ENCODE measurements around the gene SPRN. TPM values are rescaled to one million over a fixed set of nuclear protein-coding genes. Genes with fewer than 3 reads are reported as not detected.
A peak's percentile ranks its signal among the peaks of the same experiment; 100 is the strongest.

The SPRN gene
- total and polyA plus RNA-seq, 2 of the 4 experiments (the other 2 are of a cell fraction): 0.36 to 2.3 TPM

DNA sequence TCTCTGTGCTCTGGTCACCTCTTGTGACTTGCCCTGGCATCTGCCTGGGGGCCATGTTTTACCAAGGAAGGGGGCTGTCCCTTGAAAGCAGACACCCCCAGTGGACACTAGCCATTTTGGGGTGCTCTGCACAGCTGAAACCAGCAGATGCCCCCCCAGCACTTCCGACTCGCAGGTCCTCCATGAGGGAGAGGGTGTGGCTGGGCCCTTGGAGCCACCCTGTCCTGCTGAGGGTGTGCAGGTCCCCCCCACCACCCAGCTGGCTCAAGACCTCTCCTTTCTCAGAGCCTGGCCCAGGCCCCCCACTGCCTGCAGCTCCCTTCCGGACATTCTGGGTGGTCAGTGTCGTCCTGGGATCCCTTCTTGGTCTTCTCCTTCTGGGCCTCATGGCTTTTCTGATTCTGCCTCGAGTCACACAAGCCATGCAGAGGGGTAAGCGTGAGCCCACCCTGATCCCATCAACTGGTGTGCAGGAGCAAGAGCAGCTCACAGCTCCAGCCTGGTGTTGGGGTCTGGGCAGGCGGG is 41.6 kb upstream of the SPRN start:
- in situ Hi-C loops (cut with MboI; ENCODE audit: low sequenced_read_pairs): no loop called here
- Histone ChIP-seq H3K27ac (ENCODE audit: insufficient read depth, low read length) (no peak overlapping the region), H2BK5ac (ENCODE audit: low read depth, low read length, poor library complexity, severe bottlenecking) (no peak overlapping the region), H3K23ac (ENCODE audit: low read depth, low read length) (no peak overlapping the region), H3K36me3 (ENCODE audit: control insufficient read depth, insufficient read depth, low read length) (no peaks in the 10 kb centered on the region), H2BK120ac (ENCODE audit: low read depth, low read length) (no peak overlapping the region), H2BK20ac (ENCODE audit: low read depth, low read length) (no peak overlapping the region), H4K20me1 (ENCODE audit: insufficient read depth, low read length) (no peaks in the 10 kb centered on the region), H2BK15ac (ENCODE audit: low read depth, low read length) (no peak overlapping the region), H4K91ac (ENCODE audit: insufficient read depth, low read depth, low read length) (no peak overlapping the region), H3K79me1 (ENCODE audit: low read depth in 1 of 2, low read length in 2 of 2) (no peaks in the 10 kb centered on the region), H3K27me3 (ENCODE audit: control insufficient read depth, insufficient read depth, low read length) (no peaks in the 10 kb centered on the region), H3K9me3 (ENCODE audit: control insufficient read depth, insufficient read depth, low read length) (no peaks in the 10 kb centered on the region), H3K56ac (ENCODE audit: extremely low read depth, insufficient read depth, low read length) (no peak overlapping the region), H2AK5ac (ENCODE audit: low read depth, low read length) (no peak overlapping the region), H3K14ac (replicated peaks; ENCODE audit: low read depth, low read length) (no peak overlapping the region), H3K4me1 (ENCODE audit: control insufficient read depth, insufficient read depth, low read length) (no peaks in the 10 kb centered on the region), H4K5ac (ENCODE audit: low read depth, low read length) (no peak overlapping the region), H4K8ac (ENCODE audit: low read depth in 2 of 2, low read length in 2 of 2) (no peak overlapping the region), H3K4ac (ENCODE audit: low read depth, low read length) (no peak overlapping the region), H2AK9ac (replicated peaks; ENCODE audit: low read depth, low read length, poor library complexity) (peak overlapping the region; percentile 15), H2AFZ (replicated peaks; ENCODE audit: low read length, poor library complexity) (no peak overlapping the region), H3K4me2 (ENCODE audit: low read depth, low read length) (no peak overlapping the region), H3K4me3 (ENCODE audit: insufficient read depth, low read depth, low read length) (no peak overlapping the region), H3K18ac (ENCODE audit: low read depth, low read length) (no peak overlapping the region), H3K9me1 (ENCODE audit: insufficient read depth, low read length) (no peaks in the 10 kb centered on the region), H3K9ac (ENCODE audit: low read depth, low read length) (no peak overlapping the region)
- intact Hi-C loops (cut with micrococcal nuclease): no loop called here
- ChIA-PET POLR2A (ENCODE audit: unreplicated experiment) (no interaction called here), CTCF (no interaction called here)
- dilution Hi-C loops (cut with HindIII; ENCODE audit: low sequenced_read_pairs, unreplicated experiment): no loop called here
- no peak for DNase-seq
- no peak for TF ChIP-seq MAZ (IDR thresholded peaks at IDR 0.05; ENCODE audit: borderline replicate concordance, low read depth, low read length)
- no peak for TF ChIP-seq MXI1 (IDR thresholded peaks at IDR 0.05; ENCODE audit: borderline replicate concordance, low read depth, low read length)
- TF ChIP-seq SMC3 (IDR thresholded peaks at IDR 0.05; ENCODE audit: low read depth, low read length): no peak
- TF ChIP-seq CEBPB (IDR thresholded peaks at IDR 0.05; ENCODE audit: low read depth, low read length): no peak
- TF ChIP-seq, protein P1, sequence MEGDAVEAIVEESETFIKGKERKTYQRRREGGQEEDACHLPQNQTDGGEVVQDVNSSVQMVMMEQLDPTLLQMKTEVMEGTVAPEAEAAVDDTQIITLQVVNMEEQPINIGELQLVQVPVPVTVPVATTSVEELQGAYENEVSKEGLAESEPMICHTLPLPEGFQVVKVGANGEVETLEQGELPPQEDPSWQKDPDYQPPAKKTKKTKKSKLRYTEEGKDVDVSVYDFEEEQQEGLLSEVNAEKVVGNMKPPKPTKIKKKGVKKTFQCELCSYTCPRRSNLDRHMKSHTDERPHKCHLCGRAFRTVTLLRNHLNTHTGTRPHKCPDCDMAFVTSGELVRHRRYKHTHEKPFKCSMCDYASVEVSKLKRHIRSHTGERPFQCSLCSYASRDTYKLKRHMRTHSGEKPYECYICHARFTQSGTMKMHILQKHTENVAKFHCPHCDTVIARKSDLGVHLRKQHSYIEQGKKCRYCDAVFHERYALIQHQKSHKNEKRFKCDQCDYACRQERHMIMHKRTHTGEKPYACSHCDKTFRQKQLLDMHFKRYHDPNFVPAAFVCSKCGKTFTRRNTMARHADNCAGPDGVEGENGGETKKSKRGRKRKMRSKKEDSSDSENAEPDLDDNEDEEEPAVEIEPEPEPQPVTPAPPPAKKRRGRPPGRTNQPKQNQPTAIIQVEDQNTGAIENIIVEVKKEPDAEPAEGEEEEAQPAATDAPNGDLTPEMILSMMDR (conservative IDR thresholded peaks at IDR 0.05; ENCODE audit: low read depth, low read length): no peak
- TF ChIP-seq, protein P2, sequence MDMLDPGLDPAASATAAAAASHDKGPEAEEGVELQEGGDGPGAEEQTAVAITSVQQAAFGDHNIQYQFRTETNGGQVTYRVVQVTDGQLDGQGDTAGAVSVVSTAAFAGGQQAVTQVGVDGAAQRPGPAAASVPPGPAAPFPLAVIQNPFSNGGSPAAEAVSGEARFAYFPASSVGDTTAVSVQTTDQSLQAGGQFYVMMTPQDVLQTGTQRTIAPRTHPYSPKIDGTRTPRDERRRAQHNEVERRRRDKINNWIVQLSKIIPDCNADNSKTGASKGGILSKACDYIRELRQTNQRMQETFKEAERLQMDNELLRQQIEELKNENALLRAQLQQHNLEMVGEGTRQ (IDR thresholded peaks at IDR 0.05; ENCODE audit: low read depth, low read length): no peak
- no peak for TF ChIP-seq CHD1 (IDR thresholded peaks at IDR 0.05; ENCODE audit: low read depth, low read length)
- no peak for TF ChIP-seq POLR2A (IDR thresholded peaks at IDR 0.05; ENCODE audit: low read depth, low read length)
- TF ChIP-seq FOS (IDR thresholded peaks at IDR 0.05; ENCODE audit: low read depth, low read length): no peak
- TF ChIP-seq NFE2L2 (IDR thresholded peaks at IDR 0.05; ENCODE audit: low read depth, low read length): no peak
- no peak for TF ChIP-seq RFX5 (IDR thresholded peaks at IDR 0.05; ENCODE audit: low read depth, low read length)
- TF ChIP-seq, protein P3, sequence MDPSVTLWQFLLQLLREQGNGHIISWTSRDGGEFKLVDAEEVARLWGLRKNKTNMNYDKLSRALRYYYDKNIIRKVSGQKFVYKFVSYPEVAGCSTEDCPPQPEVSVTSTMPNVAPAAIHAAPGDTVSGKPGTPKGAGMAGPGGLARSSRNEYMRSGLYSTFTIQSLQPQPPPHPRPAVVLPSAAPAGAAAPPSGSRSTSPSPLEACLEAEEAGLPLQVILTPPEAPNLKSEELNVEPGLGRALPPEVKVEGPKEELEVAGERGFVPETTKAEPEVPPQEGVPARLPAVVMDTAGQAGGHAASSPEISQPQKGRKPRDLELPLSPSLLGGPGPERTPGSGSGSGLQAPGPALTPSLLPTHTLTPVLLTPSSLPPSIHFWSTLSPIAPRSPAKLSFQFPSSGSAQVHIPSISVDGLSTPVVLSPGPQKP (IDR thresholded peaks at IDR 0.05; ENCODE audit: borderline replicate concordance, low read depth, low read length): no peak
- TF ChIP-seq RAD21 (IDR thresholded peaks at IDR 0.05; ENCODE audit: low read length): no peak
- TF ChIP-seq BHLHE40 (IDR thresholded peaks at IDR 0.05; ENCODE audit: low read depth, low read length): no peak
- TF ChIP-seq MAFK (IDR thresholded peaks at IDR 0.05; ENCODE audit: low read depth, low read length): no peak
- no TSS peak for BruUV-seq (replicated peaks)
- whole genome bisulfite sequencing, 2 experiments (ENCODE audit: extremely low coverage in 2 of 2, insufficient read length in 1 of 2): 100% methylated on average over 1 of the region's 7 CpGs; no CpG with 5 or more reads in 1 of the 2 experiments
- ATAC-seq (ENCODE audit: low read depth): no peak

Measured in IMR-90 (cell line).